NCI-H1105 treated with DMSO at 0.1 percent for 48 hours (cell line): Measurements from ENCODE around the gene MYOCD.

ENCODE experiments used
- DNase-seq: peaks from one replicate; lab custom pipeline; 2025; lab: John Stamatoyannopoulos, UW

MYOCD gene

GRCh38 chr17:12712941-12713340 lies 47.3 kb downstream of the MYOCD start:
- no peak for DNase-seq

GRCh38 chr17:12719948-12720347 lies 54.3 kb downstream of the MYOCD start:
- no peak for DNase-seq

GRCh38 chr17:12721581-12721980 lies 55.9 kb downstream of the MYOCD start:
- DNase-seq = no peak

GRCh38 chr17:12722282-12722681 lies 56.6 kb downstream of the MYOCD start:
- no peak for DNase-seq

- no peak for DNase-seq
Measured at GRCh38 chr17:12726131-12726530, 60.4 kb downstream of the MYOCD start.

- DNase-seq = no peak
Measured at GRCh38 chr17:12727076-12727760, 61.5 kb downstream of the MYOCD start.

GRCh38 chr17:12727881-12728280 lies 62.2 kb downstream of the MYOCD start:
- DNase-seq = no peak

- DNase-seq = no peak
Measured at GRCh38 chr17:12729086-12729485, 63.4 kb downstream of the MYOCD start.

GRCh38 chr17:12730421-12730820 lies 64.7 kb downstream of the MYOCD start:
- DNase-seq = no peak

- DNase-seq = no peak
Measured at GRCh38 chr17:12730931-12731521, 65.3 kb downstream of the MYOCD start.

GRCh38 chr17:12731839-12732238 lies 66.1 kb downstream of the MYOCD start:
- no peak for DNase-seq

GRCh38 chr17:12732366-12732765 lies 66.7 kb downstream of the MYOCD start:
- no peak for DNase-seq

GRCh38 chr17:12734926-12735325 lies 69.2 kb downstream of the MYOCD start:
- no peak for DNase-seq

GRCh38 chr17:12735517-12735916 lies 69.8 kb downstream of the MYOCD start:
- DNase-seq = no peak

- DNase-seq = no peak
Measured at GRCh38 chr17:12736526-12736925, 70.8 kb downstream of the MYOCD start.

- no peak for DNase-seq
Measured at GRCh38 chr17:12737740-12738469, 72.2 kb downstream of the MYOCD start.

- no peak for DNase-seq
Measured at GRCh38 chr17:12738624-12739023, 72.9 kb downstream of the MYOCD start.

- no peak for DNase-seq
Measured at GRCh38 chr17:12739500-12739899, 73.8 kb downstream of the MYOCD start.

GRCh38 chr17:12743046-12743445 lies 77.4 kb downstream of the MYOCD start:
- no peak for DNase-seq

- no peak for DNase-seq
Measured at GRCh38 chr17:12744298-12744697, 78.6 kb downstream of the MYOCD start.

- no peak for DNase-seq
Measured at GRCh38 chr17:12744786-12745185, 79.1 kb downstream of the MYOCD start.

GRCh38 chr17:12745486-12745885 lies 79.8 kb downstream of the MYOCD start:
- DNase-seq = no peak

- DNase-seq = no peak
Measured at GRCh38 chr17:12756786-12757185, 91.1 kb downstream of the MYOCD start.
